RWPE2 (cell line): ENCODE data around the gene SLC5A1.

Experiments used
- ATAC-seq: fragments of 200-7000 bp; cut with Tn5 transposase; 3 replicates; pipeline ENCODE4 v1.9.1; 2021; ENCODE audit warnings: low read depth
- DNase-seq: peaks from one replicate; pipeline ENCODE4 v3.0.0-alpha.2; 2020; ENCODE audit warnings: low spot score
- H3K27ac ChIP-seq: fragments of 450-650 bp; 2 replicates; pipeline ENCODE4 v1.5.1; 2017; ENCODE audit warnings: mild to moderate bottlenecking; ENCODE audit not compliant: poor library complexity, severe bottlenecking
- H3K27me3 ChIP-seq: fragments of 250-450 bp; sonication (Bioruptor Pico); 2 replicates; pipeline ENCODE4 v1.5.1; 2021; ENCODE audit warnings: mild to moderate bottlenecking, moderate library complexity; ENCODE audit not compliant: insufficient read depth, poor library complexity, severe bottlenecking
- H3K36me3 ChIP-seq: fragments of 250-450 bp; sonication (Bioruptor Pico); 2 replicates; pipeline ENCODE4 v1.5.1; 2020; ENCODE audit warnings: low read depth, mild to moderate bottlenecking, moderate library complexity
- H3K4me1 ChIP-seq: fragments of 250-450 bp; sonication (Bioruptor Pico); 2 replicates; pipeline ENCODE4 v1.5.1; 2021; ENCODE audit warnings: mild to moderate bottlenecking, moderate library complexity; ENCODE audit not compliant: insufficient read depth, poor library complexity, severe bottlenecking
- H3K4me3 ChIP-seq: fragments of 250-450 bp; sonication (Bioruptor Pico); 2 replicates; pipeline ENCODE4 v1.5.1; 2021; ENCODE audit warnings: mild to moderate bottlenecking, moderate library complexity; ENCODE audit not compliant: severe bottlenecking
- H3K9me3 ChIP-seq: fragments of 250-450 bp; sonication (Bioruptor Pico); 2 replicates; pipeline ENCODE4 v1.5.1; 2021; ENCODE audit warnings: mild to moderate bottlenecking, moderate library complexity; ENCODE audit not compliant: severe bottlenecking
- TF ChIP-seq, protein P1 (sequence below): fragments of 450-650 bp; IDR thresholded peaks from one replicate; pipeline ENCODE4 v1.5.1; 2017; ENCODE audit warnings: mild to moderate bottlenecking, moderate library complexity; ENCODE audit not compliant: poor library complexity, severe bottlenecking

SLC5A1 gene

DNA sequence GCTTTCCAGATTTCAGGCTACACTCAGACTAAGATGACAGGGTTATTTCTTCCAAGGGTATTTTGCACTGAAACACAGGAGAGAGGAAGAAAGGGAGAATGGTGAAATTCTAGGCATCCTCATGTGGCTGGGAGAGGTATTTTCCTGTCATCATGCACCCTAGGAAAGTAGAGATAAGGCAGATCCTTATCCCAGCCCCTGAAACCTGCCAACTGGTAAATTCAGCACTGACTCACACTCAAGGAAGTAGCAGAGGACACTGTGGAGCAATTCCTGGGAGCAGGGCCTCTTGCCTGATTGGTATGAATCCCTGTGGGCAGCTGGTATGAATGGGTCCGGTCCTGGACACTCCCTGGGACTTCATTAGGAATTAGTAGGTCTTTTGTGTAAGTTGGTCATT, 37.6 kb upstream of the SLC5A1 start:
- DNase-seq, result no peak
- Histone ChIP-seq H3K9me3 (no peaks in the 10 kb centered on the region), H3K36me3 (no peaks in the 10 kb centered on the region), H3K4me3 (no peak overlapping the region), H3K27ac (no peak overlapping the region), H3K4me1 (no peaks in the 10 kb centered on the region), H3K27me3 (no peaks in the 10 kb centered on the region)
- peak; percentile 90 for ATAC-seq
- TF ChIP-seq, protein P1, sequence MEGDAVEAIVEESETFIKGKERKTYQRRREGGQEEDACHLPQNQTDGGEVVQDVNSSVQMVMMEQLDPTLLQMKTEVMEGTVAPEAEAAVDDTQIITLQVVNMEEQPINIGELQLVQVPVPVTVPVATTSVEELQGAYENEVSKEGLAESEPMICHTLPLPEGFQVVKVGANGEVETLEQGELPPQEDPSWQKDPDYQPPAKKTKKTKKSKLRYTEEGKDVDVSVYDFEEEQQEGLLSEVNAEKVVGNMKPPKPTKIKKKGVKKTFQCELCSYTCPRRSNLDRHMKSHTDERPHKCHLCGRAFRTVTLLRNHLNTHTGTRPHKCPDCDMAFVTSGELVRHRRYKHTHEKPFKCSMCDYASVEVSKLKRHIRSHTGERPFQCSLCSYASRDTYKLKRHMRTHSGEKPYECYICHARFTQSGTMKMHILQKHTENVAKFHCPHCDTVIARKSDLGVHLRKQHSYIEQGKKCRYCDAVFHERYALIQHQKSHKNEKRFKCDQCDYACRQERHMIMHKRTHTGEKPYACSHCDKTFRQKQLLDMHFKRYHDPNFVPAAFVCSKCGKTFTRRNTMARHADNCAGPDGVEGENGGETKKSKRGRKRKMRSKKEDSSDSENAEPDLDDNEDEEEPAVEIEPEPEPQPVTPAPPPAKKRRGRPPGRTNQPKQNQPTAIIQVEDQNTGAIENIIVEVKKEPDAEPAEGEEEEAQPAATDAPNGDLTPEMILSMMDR, result no peak

DNA sequence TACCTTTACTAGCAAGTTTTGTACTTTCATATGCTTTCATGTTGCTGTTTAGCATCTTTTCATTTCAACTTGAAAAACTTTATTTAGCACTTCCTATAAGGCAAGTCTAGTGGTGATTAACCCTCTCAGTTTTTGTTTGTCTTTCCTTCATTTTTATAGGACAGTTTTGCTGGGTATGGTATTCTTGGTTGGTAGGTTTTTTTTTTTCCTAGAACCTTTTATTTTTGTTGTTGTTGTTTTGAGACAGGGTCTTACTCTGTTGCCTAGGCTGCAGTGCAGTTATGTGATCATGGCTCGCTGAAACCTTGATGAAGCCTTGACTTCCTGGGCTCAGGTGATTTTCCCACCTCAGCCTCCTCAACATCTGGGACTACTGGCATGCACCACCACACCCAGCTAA, 29.9 kb upstream of the SLC5A1 start:
- H3K4me1 ChIP-seq, result no peaks in the 10 kb centered on the region
- H3K9me3 ChIP-seq, result peaks cover 2% of the 10 kb centered on the region
- ATAC-seq (no peak), DNase-seq (no peak)
- H3K36me3 ChIP-seq, result no peaks in the 10 kb centered on the region
- TF ChIP-seq, protein P1, result no peak
- no peak overlapping the region for H3K27ac ChIP-seq
- H3K4me3 ChIP-seq, result no peak overlapping the region
- no peaks in the 10 kb centered on the region for H3K27me3 ChIP-seq

DNA sequence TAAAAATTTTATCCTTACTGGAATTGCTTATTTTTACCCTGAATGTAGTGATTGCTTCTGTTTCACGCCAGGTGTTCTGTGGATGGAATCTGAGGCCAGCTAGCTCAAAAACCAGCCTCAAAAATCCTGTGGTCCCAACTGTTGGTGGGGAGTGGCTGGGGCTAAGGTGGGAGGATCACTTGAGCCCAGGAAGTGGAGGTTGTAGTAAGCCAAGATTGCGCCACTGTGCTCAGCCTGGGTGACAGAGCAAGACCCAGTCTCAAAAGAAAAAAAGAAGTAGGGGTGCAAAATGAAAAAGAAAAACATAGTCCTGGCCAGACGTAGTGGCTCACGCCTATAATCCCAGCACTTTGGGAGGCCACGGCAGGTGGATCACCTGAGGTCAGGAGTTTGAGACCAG, 27.0 kb upstream of the SLC5A1 start:
- Histone ChIP-seq H3K4me3 (no peak overlapping the region), H3K27ac (no peak overlapping the region), H3K36me3 (no peaks in the 10 kb centered on the region), H3K9me3 (peaks cover 2% of the 10 kb centered on the region), H3K27me3 (no peaks in the 10 kb centered on the region), H3K4me1 (peaks cover 9% of the 10 kb centered on the region)
- TF ChIP-seq, protein P1, result no peak
- DNase-seq (no peak), ATAC-seq (no peak)

DNA sequence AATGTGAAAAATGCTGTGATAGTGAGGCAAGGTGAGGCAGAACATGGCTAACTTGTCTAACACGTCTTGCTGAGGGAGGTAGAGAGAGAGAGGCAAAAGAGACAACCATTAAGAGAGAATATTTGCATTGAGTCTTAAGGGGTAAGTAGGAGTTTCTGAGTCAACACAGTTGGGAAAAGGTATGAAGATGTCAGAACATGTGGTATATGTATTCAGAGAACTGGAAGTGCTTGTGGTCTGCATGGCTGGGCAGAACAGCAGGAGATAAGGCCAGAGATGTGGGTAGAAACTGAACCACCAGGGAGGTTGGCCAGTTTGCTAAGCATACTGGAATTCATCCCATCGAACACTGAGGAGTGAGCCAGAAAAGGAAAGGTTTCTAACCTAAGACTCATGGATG, 25.0 kb upstream of the SLC5A1 start:
- Histone ChIP-seq H3K36me3 (no peaks in the 10 kb centered on the region), H3K9me3 (peaks cover 2% of the 10 kb centered on the region), H3K4me1 (peaks cover 10% of the 10 kb centered on the region), H3K27ac (no peak overlapping the region), H3K4me3 (no peak overlapping the region), H3K27me3 (no peaks in the 10 kb centered on the region)
- ATAC-seq (no peak), DNase-seq (no peak)
- TF ChIP-seq, protein P1, result no peak

DNA sequence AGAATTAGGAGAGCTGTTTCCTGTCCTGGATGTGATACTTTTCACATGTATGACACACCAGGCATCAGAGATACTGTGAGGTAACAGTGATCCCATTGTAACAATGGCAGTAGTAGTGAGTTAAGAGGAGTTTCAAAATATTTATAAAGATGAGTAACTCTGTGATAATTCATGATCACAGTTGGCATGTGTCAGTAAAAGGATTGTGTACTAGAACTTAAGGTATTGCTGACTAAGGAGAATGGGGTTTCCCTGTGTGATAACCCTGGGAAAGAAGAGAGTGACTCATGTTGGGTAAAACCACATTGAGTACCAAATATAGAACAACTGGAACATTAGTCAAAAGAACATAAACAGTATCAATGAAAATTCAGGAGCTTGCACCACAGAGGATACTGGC, 22.9 kb upstream of the SLC5A1 start:
- Histone ChIP-seq H3K27me3 (no peaks in the 10 kb centered on the region), H3K4me1 (peaks cover 21% of the 10 kb centered on the region), H3K27ac (no peak overlapping the region), H3K9me3 (no peaks in the 10 kb centered on the region), H3K36me3 (no peaks in the 10 kb centered on the region), H3K4me3 (no peak overlapping the region)
- TF ChIP-seq, protein P1, result no peak
- peak; percentile 91 for ATAC-seq
- no peak for DNase-seq
